ENCODE measurements around the gene PPFIA4. TPM values are rescaled to one million over a fixed set of nuclear protein-coding genes. Genes with fewer than 3 reads are reported as not detected.

The PPFIA4 gene
- total RNA-seq, 1 experiment from 2014 or later, result 10.8 TPM

- DNase-seq (ENCODE audit: low read depth, low spot score), result no peak
- Histone ChIP-seq H2AFZ (ENCODE audit: low read depth, low read length, poor library complexity, severe bottlenecking) (no peak overlapping the region), H3K27me3 (ENCODE audit: insufficient read depth, low read length) (peaks cover 7% of the 10 kb centered on the region; the same call in 1 of the 2 replicates), H4K20me1 (ENCODE audit: insufficient read depth) (no peaks in the 10 kb centered on the region), H3K4me3 (replicated peaks in 1 of 2; ENCODE audit: low read depth in 1 of 2, low read length in 2 of 2) (peak overlapping the region; percentile 56 to 64), H3K9ac (ENCODE audit: low read length) (peak overlapping the region; percentile 60), H3K27ac (ENCODE audit: low read depth, low read length) (no peak overlapping the region), H3K4me1 (ENCODE audit: control insufficient read depth in 1 of 2, insufficient read depth in 2 of 2, low read length in 2 of 2) (peaks cover 25 to 58% of the 10 kb centered on the region in 2 experiments; a peak in 3 of 4 replicates), H3K79me2 (ENCODE audit: insufficient read depth, low read length) (no peaks in the 10 kb centered on the region), H3K4me2 (ENCODE audit: low read length) (peak overlapping the region; percentile 95), H3K9me3 (ENCODE audit: control insufficient read depth in 1 of 2, insufficient read depth in 1 of 2, low read depth in 1 of 2, low read length in 2 of 2) (no peaks in the 10 kb centered on the region), H3K36me3 (ENCODE audit: control insufficient read depth in 1 of 2, insufficient read depth in 2 of 2, low read length in 2 of 2) (no peaks in the 10 kb centered on the region), H3K9me2 (ENCODE audit: insufficient read depth) (no peaks in the 10 kb centered on the region)
- no TSS peak for BruUV-seq (replicated peaks)
- no peak for ATAC-seq
- TF ChIP-seq EZH2 (IDR thresholded peaks at IDR 0.05) (no peak), EZH2phosphoT487 (IDR thresholded peaks at IDR 0.05; ENCODE audit: borderline replicate concordance) (no peak), ZNF274 (IDR thresholded peaks at IDR 0.05; ENCODE audit: low read depth, low read length) (no peak), SRF (IDR thresholded peaks at IDR 0.05; ENCODE audit: low read depth) (no peak), EGR1 (IDR thresholded peaks at IDR 0.05; ENCODE audit: low read depth) (no peak), SIN3A (IDR thresholded peaks at IDR 0.05; ENCODE audit: low read depth) (no peak), FOSL1 (IDR thresholded peaks at IDR 0.05; ENCODE audit: low read depth) (no peak), JUND (IDR thresholded peaks at IDR 0.05) (no peak), ZFX (IDR thresholded peaks at IDR 0.05) (no peak), YY1 (IDR thresholded peaks at IDR 0.05; ENCODE audit: extremely low read depth, insufficient replicate concordance, low read depth, low read length) (no peak), POLR2A (IDR thresholded peaks at IDR 0.05; ENCODE audit: borderline replicate concordance, extremely low read depth, insufficient read depth, insufficient read length) (no peak)
- TF ChIP-seq, protein P1, sequence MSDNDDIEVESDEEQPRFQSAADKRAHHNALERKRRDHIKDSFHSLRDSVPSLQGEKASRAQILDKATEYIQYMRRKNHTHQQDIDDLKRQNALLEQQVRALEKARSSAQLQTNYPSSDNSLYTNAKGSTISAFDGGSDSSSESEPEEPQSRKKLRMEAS (IDR thresholded peaks at IDR 0.05), result no peak
- intact Hi-C loops (cut with micrococcal nuclease), result no loop called here
- RAD21 ChIA-PET (ENCODE audit: low non-redundant PET in 1 of 2, low total read pairs in 2 of 2, uncharacterized antibody in 2 of 2, unreplicated experiment in 2 of 2), result interaction anchor here in 1 of 2 experiments (0.9 to 1.6 kb wide), 4 partner anchors 11 to 88 kb away, joined by 3 to 4 read pairs (median 4); no protein-coding TSS in a partner anchor
- POLR2A ChIA-PET, result no interaction called here
- CTCF ChIA-PET, result interaction anchor here (1.0 to 4.5 kb wide), 11 partner anchors 10 to 141 kb away, joined by 3 to 58 read pairs (median 4); no protein-coding TSS in a partner anchor
Observed at GRCh38 chr1:203128431-203128715, 102.1 kb downstream of the PPFIA4 start.

Other genes starting within 250 kb of the PPFIA4 start
- 44.6 TPM for gene KDM5B, start 218.1 kb upstream of the PPFIA4 start, total RNA-seq (2021; ENCODE audit: unreplicated experiment)
- 1.9 TPM for gene PCAT6, start 215.5 kb upstream of the PPFIA4 start, total RNA-seq (2021; ENCODE audit: unreplicated experiment)
- 5.4 TPM for gene RABIF, start 137.3 kb upstream of the PPFIA4 start, total RNA-seq (2021; ENCODE audit: unreplicated experiment)
- gene KLHL12, start 99.3 kb upstream of the PPFIA4 start, total RNA-seq (2021; ENCODE audit: unreplicated experiment), result 33.8 TPM
- 89.8 TPM for gene ADIPOR1, start 68.2 kb upstream of the PPFIA4 start, total RNA-seq (2021; ENCODE audit: unreplicated experiment)
- gene CYB5R1, start 59.2 kb upstream of the PPFIA4 start, total RNA-seq (2021; ENCODE audit: unreplicated experiment), result 16.5 TPM
- 64.7 TPM for gene TMEM183A, start 19.1 kb upstream of the PPFIA4 start, total RNA-seq (2021; ENCODE audit: unreplicated experiment)
- gene MYOG, start 59.5 kb downstream of the PPFIA4 start, total RNA-seq (2021; ENCODE audit: unreplicated experiment), result not detected
- 2.8 TPM for gene ADORA1, start 101.2 kb downstream of the PPFIA4 start, total RNA-seq (2021; ENCODE audit: unreplicated experiment)
- 0.22 TPM for gene MYBPH, start 149.3 kb downstream of the PPFIA4 start, total RNA-seq (2021; ENCODE audit: unreplicated experiment)
- not detected for gene CHI3L1, start 160.2 kb downstream of the PPFIA4 start, total RNA-seq (2021; ENCODE audit: unreplicated experiment)
- not detected for gene CHIT1, start 203.2 kb downstream of the PPFIA4 start, total RNA-seq (2021; ENCODE audit: unreplicated experiment)

Measured in HCT116 (cell line).